Body of pancreas (tissue), 4 donors: ENCODE data around the gene RAD51B. TPM values are rescaled to one million over a fixed set of nuclear protein-coding genes. Genes with fewer than 3 reads are reported as not detected.
A peak's percentile ranks its signal among the peaks of the same experiment; 100 is the strongest.

ENCODE experiments used
- ATAC-seq: fragments of 150-250 bp; one replicate; pipeline ENCODE4 v1.9.1; 2016
- DNase-seq, 4 donors: peaks; one replicate each; pipeline ENCODE4 v3.0.0-alpha.2; 2019
- H3K27ac ChIP-seq, 4 donors: fragments of 200-600 bp; sonication (generic); 1 replicate in 3 of 4; 2 replicates in 1 of 4; pipeline versions ENCODE4 v1.5.1 to v1.6.1; 2016 to 2019; ENCODE audit warnings: mild to moderate bottlenecking in 1 of 4, mixed read lengths in 1 of 4, moderate library complexity in 1 of 4
- H3K27me3 ChIP-seq, 2 donors: fragments of 200-600 bp; sonication (generic); one replicate each; pipeline ENCODE4 v1.6.0; 2016; ENCODE audit warnings: mild to moderate bottlenecking in 1 of 2
- H3K36me3 ChIP-seq, 2 donors: fragments of 200-600 bp; sonication (generic); replicated peaks in 1 of 2; 2 replicates each; pipeline ENCODE4 v1.5.1; 2016; ENCODE audit warnings: low read depth in 2 of 2; ENCODE audit not compliant: insufficient read depth in 1 of 2
- H3K4me1 ChIP-seq: fragments of 200-600 bp; sonication (generic); one replicate; pipeline ENCODE4 v1.6.0; 2016
- H3K4me3 ChIP-seq, 2 donors: fragments of 200-600 bp; sonication (generic); 1 replicate in 1 of 2; 2 replicates in 1 of 2; pipeline ENCODE4 v1.5.1; 2016 to 2019
- H3K9me3 ChIP-seq, 3 donors: fragments of 200-600 bp; sonication (generic); 1 replicate in 2 of 3; 2 replicates in 1 of 3; pipeline ENCODE4 v1.5.1; 2016
- POLR2A ChIP-seq, 3 donors: fragments of 450-650 bp; IDR thresholded peaks; one replicate each; pipeline ENCODE4 v1.6.1; 2016; ENCODE audit warnings: antibody characterized with exemption in 3 of 3, mild to moderate bottlenecking in 2 of 3
- WGBS, 2 donors: methylation state at CpG; one replicate each; pipeline ENCODE4 v1.1.5; 2017; 5-methylcytosine and 5-hydroxymethylcytosine counted together
- intact Hi-C: fragments of 100-400 bp; cut with DNase I; formaldehyde crosslinking; loops from one replicate; pipeline ENCODE4 v1.15.1; 2023
- total RNA-seq, 2 donors: library from RNA; depleted of rRNA; stranded (reverse); fragments of >200 nt; gene quantifications; one replicate each; pipeline ENCODE4 v1.1.0, GENCODE V29; 2016
- TF ChIP-seq, protein P1 (sequence below), 7 experiments: fragments of 450-650 bp in 4 of 7; fragments of 200-600 bp in 3 of 7; sonication (generic) in 3 of 7; IDR thresholded peaks; one replicate each; pipeline ENCODE4 v1.5.1; 2016 to 2019; ENCODE audit warnings: antibody characterized with exemption in 7 of 7

The RAD51B gene
- total RNA-seq, 2 donors from 2014 or later = 12.2 to 29.6 TPM

DNA sequence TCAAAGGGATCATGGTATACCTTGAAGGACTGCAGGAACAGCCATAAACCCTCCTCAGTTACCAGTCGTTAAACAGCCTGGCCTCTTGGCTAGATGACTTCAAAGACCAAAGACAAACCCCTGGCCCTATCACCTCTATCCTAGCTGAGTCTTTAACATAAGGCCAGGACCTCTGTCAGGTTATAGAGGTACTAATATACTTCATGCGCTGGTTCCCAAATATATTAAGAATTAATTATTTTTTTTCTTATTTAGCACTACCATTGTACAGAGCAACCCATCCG is 459.8 kb downstream of the RAD51B start:
- WGBS, 2 donors = 85 to 92% methylated on average over 3 of the region's 3 CpGs
- no peaks in the 10 kb centered on the region for H3K27me3 ChIP-seq
- peak overlapping the region; percentile 16 to 43 (median 26) for H3K27ac ChIP-seq
- H3K36me3 ChIP-seq = no peaks in the 10 kb centered on the region
- H3K4me3 ChIP-seq = no peak overlapping the region
- intact Hi-C loops = no loop called here
- TF ChIP-seq, protein P1, sequence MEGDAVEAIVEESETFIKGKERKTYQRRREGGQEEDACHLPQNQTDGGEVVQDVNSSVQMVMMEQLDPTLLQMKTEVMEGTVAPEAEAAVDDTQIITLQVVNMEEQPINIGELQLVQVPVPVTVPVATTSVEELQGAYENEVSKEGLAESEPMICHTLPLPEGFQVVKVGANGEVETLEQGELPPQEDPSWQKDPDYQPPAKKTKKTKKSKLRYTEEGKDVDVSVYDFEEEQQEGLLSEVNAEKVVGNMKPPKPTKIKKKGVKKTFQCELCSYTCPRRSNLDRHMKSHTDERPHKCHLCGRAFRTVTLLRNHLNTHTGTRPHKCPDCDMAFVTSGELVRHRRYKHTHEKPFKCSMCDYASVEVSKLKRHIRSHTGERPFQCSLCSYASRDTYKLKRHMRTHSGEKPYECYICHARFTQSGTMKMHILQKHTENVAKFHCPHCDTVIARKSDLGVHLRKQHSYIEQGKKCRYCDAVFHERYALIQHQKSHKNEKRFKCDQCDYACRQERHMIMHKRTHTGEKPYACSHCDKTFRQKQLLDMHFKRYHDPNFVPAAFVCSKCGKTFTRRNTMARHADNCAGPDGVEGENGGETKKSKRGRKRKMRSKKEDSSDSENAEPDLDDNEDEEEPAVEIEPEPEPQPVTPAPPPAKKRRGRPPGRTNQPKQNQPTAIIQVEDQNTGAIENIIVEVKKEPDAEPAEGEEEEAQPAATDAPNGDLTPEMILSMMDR (IDR thresholded peaks at IDR 0.05) = no peak
- DNase-seq (no peak), ATAC-seq (no peak)
- peaks cover 20% of the 10 kb centered on the region for H3K4me1 ChIP-seq
- no peaks in the 10 kb centered on the region for H3K9me3 ChIP-seq

DNA sequence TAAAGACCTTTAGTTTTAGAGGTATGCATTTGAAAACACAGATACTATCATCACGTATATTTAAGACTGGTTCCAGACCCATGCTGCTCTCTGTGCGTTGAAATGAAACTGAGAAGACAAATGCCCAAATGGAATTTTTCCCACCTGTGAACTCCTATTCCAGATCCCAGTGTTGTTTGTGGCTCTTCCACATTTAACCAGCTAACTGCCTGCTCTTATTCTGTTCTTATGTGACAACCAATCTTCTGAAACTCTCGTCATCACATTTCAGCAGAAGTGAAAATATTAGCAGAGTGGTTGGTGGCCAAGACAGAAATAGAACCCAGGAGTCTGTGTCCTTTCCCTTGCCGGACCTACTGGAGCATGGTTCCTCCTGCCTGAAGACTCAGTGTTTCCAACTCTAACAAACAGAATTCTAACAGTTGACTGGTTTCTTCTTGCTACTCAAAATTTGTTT is 460.2 kb downstream of the RAD51B start:
- no peak overlapping the region for H3K4me3 ChIP-seq
- peaks cover 16% of the 10 kb centered on the region for H3K4me1 ChIP-seq
- H3K36me3 ChIP-seq = no peaks in the 10 kb centered on the region
- TF ChIP-seq, protein P1 (IDR thresholded peaks at IDR 0.05) = no peak
- TF ChIP-seq POLR2A (IDR thresholded peaks at IDR 0.05) = no peak
- intact Hi-C loops = no loop called here
- H3K9me3 ChIP-seq = no peaks in the 10 kb centered on the region
- 65 to 69% methylated on average over 4 of the region's 4 CpGs for WGBS, 2 donors
- ATAC-seq (no peak), DNase-seq (no peak)
- no peak overlapping the region for H3K27ac ChIP-seq
- no peaks in the 10 kb centered on the region for H3K27me3 ChIP-seq

DNA sequence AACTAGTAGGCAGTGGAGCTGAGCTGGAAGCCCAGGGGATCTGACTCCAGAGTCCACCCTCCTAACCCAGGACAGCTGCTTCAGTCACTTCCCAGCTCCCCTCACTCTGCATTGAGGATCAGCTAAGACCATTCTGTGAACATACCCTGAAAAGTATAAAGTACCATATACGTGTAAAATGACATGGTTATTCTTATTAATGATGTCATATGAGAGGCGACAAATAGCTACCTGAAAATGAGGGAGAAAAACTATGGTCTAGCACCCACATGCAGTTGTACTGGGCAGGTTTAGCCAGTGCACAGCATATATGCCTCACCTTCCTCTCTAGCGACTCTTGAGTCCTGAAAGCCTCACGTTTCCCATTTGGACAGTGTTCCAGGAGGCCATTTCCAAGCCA is 461.9 kb downstream of the RAD51B start:
- WGBS, 2 donors = 91 to 93% methylated on average over 4 of the region's 4 CpGs
- no peak for ATAC-seq

DNA sequence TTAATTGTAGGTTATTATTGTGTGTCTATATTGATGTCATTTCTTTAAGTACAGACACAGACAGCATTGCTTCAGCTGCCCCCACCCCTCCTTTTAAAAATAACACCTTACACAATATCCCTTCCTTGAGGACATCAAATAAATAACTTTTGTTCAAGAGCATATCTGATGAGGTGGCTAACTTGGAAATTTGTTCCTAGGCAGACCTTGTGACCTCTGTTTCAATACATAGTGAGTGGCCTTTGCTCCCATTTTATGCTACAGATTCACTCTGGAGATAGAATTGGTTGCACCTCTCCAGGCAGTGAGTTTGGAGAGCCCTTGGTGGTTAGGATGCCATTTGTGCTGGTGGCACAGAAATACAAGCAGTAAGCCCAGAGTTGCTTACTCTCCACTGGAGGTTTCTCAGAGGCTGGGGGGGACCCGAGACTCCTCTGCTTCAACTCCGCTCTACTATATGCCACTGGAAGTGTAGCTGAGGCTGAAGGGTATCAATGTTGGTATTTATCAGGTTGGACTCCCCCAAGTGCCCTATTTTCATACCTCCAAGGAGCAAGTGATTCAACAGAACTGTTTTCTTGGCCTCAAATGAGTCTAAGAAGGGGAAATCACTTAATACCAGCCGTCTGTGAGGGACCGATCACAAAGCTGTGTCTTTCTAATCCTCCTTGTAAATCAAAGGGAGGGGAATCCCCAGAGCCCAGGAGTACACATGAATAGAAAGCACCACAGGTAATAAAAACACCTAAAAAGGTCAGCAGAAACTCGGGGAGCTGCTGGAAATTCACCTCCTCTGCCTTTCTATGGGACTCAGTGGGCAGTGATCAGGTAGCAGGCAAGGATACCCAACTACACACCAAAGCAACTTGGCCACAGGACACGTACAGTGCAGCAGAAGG is 463.1 kb downstream of the RAD51B start:
- no peak overlapping the region for H3K27ac ChIP-seq
- no peaks in the 10 kb centered on the region for H3K36me3 ChIP-seq
- TF ChIP-seq, protein P1 (IDR thresholded peaks at IDR 0.05) = no peak
- TF ChIP-seq POLR2A (IDR thresholded peaks at IDR 0.05) = no peak
- no peak for DNase-seq
- no peaks in the 10 kb centered on the region for H3K9me3 ChIP-seq
- no peaks in the 10 kb centered on the region for H3K27me3 ChIP-seq
- 84 to 89% methylated on average over 6 of the region's 6 CpGs for WGBS, 2 donors
- peaks cover 10% of the 10 kb centered on the region for H3K4me1 ChIP-seq
- intact Hi-C loops = no loop called here
- H3K4me3 ChIP-seq = no peak overlapping the region
- ATAC-seq = no peak

More for the DNA sequence above, 461.9 kb downstream of the RAD51B start:
- H3K4me1 ChIP-seq = peaks cover 10% of the 10 kb centered on the region
- no peaks in the 10 kb centered on the region for H3K9me3 ChIP-seq
- H3K4me3 ChIP-seq = no peak overlapping the region
- H3K36me3 ChIP-seq = no peaks in the 10 kb centered on the region
- no peak overlapping the region for H3K27ac ChIP-seq
- TF ChIP-seq, protein P1 (IDR thresholded peaks at IDR 0.05) = no peak
- no peaks in the 10 kb centered on the region for H3K27me3 ChIP-seq
- intact Hi-C loops = no loop called here
- no peak for DNase-seq
